Heart left ventricle (tissue), 16 donors: ENCODE data around the gene PPP3R1. TPM values are rescaled to one million over a fixed set of nuclear protein-coding genes. Genes with fewer than 3 reads are reported as not detected.
A peak's percentile ranks its signal among the peaks of the same experiment; 100 is the strongest.

Experiments used
- ATAC-seq, 4 donors: fragments of 200-7000 bp; cut with Tn5 transposase; one replicate each; pipeline ENCODE4 v1.9.1; 2020 to 2022; ENCODE audit warnings: moderate library complexity in 4 of 4, mild to moderate bottlenecking in 3 of 4, moderate number of reproducible peaks in 1 of 4
- DNase-seq, 5 donors: peaks; one replicate each; pipeline ENCODE4 v3.0.0-alpha.2; 2020
- H3K27ac ChIP-seq, 12 donors: fragments of 200-600 bp; sonication (generic) in 4 of 12; one replicate each; pipeline versions ENCODE4 v1.5.0 to v1.8.0; 2016 to 2022; ENCODE audit warnings: mild to moderate bottlenecking in 2 of 12
- H3K27me3 ChIP-seq, 9 donors: fragments of 200-600 bp; sonication (generic) in 2 of 9; one replicate each; pipeline versions ENCODE4 v1.5.1 to v1.8.0; 2016 to 2022; ENCODE audit warnings: mild to moderate bottlenecking in 3 of 9
- H3K36me3 ChIP-seq, 9 donors: fragments of 200-600 bp; sonication (generic) in 2 of 9; one replicate each; pipeline versions ENCODE4 v1.5.0 to v1.8.0; 2018 to 2022; ENCODE audit warnings: mild to moderate bottlenecking in 2 of 9
- H3K4me1 ChIP-seq, 12 donors: fragments of 200-600 bp; sonication (generic) in 4 of 12; one replicate each; pipeline versions ENCODE4 v1.5.0 to v1.8.0; 2016 to 2022; ENCODE audit warnings: mild to moderate bottlenecking in 3 of 12
- H3K4me3 ChIP-seq, 12 donors: fragments of 200-600 bp; sonication (generic) in 4 of 12; one replicate each; pipeline versions ENCODE4 v1.5.0 to v1.8.0; 2017 to 2022; ENCODE audit warnings: mild to moderate bottlenecking in 9 of 12, moderate library complexity in 4 of 12
- H3K9me3 ChIP-seq, 12 donors: fragments of 200-600 bp; sonication (generic) in 4 of 12; one replicate each; pipeline versions ENCODE4 v1.5.0 to v1.8.0; 2016 to 2022; ENCODE audit warnings: mild to moderate bottlenecking in 1 of 12
- POLR2A ChIP-seq, 2 donors: fragments of 450-650 bp; IDR thresholded peaks; one replicate each; pipeline ENCODE4 v1.6.1; 2017; ENCODE audit warnings: antibody characterized with exemption in 2 of 2, mild to moderate bottlenecking in 2 of 2, moderate library complexity in 2 of 2
- WGBS, 4 donors: extraction: QIAGEN DNeasy Blood & Tissue Kit in 2 of 4; methylation state at CpG; one replicate each; pipeline versions ENCODE4 v1.1.5 to v1.1.7; 2013 to 2018; 5-methylcytosine and 5-hydroxymethylcytosine counted together
- intact Hi-C, 10 donors: fragments of 100-400 bp; cut with DNase I; formaldehyde crosslinking; loops; one replicate each; pipeline versions ENCODE4 v1.11.1 to v1.14.2; 2022
- polyA plus RNA-seq, 2 donors: library from polyadenylated mRNA; stranded (reverse); fragments of 200-250 nt; gene quantifications; one replicate each; pipeline ENCODE4 v1.2.3, GENCODE V29; 2013
- total RNA-seq, 9 donors: library from RNA; depleted of rRNA in 2 of 9; stranded (reverse); fragments of >200 nt in 2 of 9; fragmentation: NEBNext Ultra II Directional in 3 of 9; extraction: Animal tissue kit (Norgen Biotek cat#: 25700) in 3 of 9; gene quantifications; one replicate each; pipeline versions ENCODE4 v1.1.0 to v1.2.4, GENCODE V29; 2016 to 2023
- TF ChIP-seq, protein P1 (sequence below), 12 donors: fragments of 200-600 bp; sonication (generic) in 4 of 12; IDR thresholded peaks; one replicate each; pipeline versions ENCODE4 v1.5.0 to v1.8.0; 2018 to 2022; ENCODE audit warnings: antibody characterized with exemption in 12 of 12, mild to moderate bottlenecking in 5 of 12
- donor health status: ischemic (EF 13 %, LVEDD 7.1; RV severe dilation, severe dysfunction).
- donor health status: healthy with polysubstance abuse.
- donor health status: DM: no; HTN: yes; CAD: no.
- donor health status: DM: no; HTN: no; CAD: no.
- donor health status: ischemic (EF 25% LVEDD 6.9; RV normal size, moderate dysfunction).
- donor health status: ischemic (EF 25% LVEDD 5.7; RV mildly dilated, moderate dysfunction).
- donor health status: healthy.
- donor health status: DM: yes; HTN: yes; CAD: no.
- donor health status: ischemic (EF 35%, LVEDD 5.7; RV mildly dilated, moderate dysfunction).
- donor health status: nonischemic (EF 11% LVEDD 7.7; RV severe dilation, severe dysfunction).
- donor health status: DM: yes; HTN: yes; CAD: no.
- donor health status: PGD.
- donor health status: ischemic (EF 29% LVEDD 5.4; RV normal size, mild dysfunction).
- donor health status: nonischemic (EF 23%, LVEDD 6.1; RV moderate dilation, normal function).

The PPP3R1 gene
- total and polyA plus RNA-seq, 11 donors, result 13.4 to 50.9 (median 35.1) TPM

- peak overlapping the region in 1 of 12 donors; percentile 57 for H3K27ac ChIP-seq
- ATAC-seq, result no peak
- intact Hi-C loops, result no loop called here
Measured at GRCh38 chr2:68236876-68237275, 15.5 kb downstream of the PPP3R1 start.

DNA sequence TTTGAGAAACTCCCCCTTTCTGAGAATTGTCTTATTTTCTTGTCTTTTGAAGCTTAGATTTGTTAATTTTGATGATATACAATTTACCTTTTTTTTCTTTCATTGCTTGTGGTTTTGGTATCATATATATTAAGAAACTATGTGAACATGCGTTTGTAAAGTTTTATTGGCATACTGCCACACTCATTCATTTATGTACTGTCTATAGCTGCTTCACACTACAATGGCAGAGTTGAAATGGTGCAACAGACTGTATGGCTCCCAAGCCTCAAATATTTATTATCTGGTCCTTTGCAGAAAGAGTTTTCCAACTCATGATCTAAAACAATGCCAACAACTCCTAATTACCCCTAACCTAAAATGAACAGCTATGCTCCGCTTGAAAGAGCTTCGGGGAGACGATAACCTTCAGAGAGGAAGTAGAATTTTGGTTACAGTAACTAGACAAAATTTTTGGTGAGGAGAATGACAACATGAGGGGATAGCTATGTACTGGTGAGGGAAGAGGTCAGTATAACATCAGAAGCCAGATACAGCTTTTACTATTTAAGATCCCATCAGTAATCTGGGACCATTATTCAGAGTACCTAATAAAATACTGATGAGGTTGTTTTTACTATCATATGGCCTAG is 16.1 kb downstream of the PPP3R1 start:
- Histone ChIP-seq H3K36me3 (no peaks in the 10 kb centered on the region), H3K4me3 (no peak overlapping the region), H3K4me1 (peaks cover 11 to 87% (median 70%) of the 10 kb centered on the region in 12 donors), H3K27me3 (no peaks in the 10 kb centered on the region), H3K9me3 (no peaks in the 10 kb centered on the region), H3K27ac (peak overlapping the region in 1 of 12 donors; percentile 57)
- 31 to 80% (median 59%) methylated on average over 4 of the region's 4 CpGs for WGBS, 4 donors
- no peak for ATAC-seq
- TF ChIP-seq, protein P1, sequence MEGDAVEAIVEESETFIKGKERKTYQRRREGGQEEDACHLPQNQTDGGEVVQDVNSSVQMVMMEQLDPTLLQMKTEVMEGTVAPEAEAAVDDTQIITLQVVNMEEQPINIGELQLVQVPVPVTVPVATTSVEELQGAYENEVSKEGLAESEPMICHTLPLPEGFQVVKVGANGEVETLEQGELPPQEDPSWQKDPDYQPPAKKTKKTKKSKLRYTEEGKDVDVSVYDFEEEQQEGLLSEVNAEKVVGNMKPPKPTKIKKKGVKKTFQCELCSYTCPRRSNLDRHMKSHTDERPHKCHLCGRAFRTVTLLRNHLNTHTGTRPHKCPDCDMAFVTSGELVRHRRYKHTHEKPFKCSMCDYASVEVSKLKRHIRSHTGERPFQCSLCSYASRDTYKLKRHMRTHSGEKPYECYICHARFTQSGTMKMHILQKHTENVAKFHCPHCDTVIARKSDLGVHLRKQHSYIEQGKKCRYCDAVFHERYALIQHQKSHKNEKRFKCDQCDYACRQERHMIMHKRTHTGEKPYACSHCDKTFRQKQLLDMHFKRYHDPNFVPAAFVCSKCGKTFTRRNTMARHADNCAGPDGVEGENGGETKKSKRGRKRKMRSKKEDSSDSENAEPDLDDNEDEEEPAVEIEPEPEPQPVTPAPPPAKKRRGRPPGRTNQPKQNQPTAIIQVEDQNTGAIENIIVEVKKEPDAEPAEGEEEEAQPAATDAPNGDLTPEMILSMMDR (IDR thresholded peaks at IDR 0.05), result no peak
- TF ChIP-seq POLR2A (IDR thresholded peaks at IDR 0.05), result no peak
- no peak for DNase-seq
- intact Hi-C loops, result no loop called here

More at GRCh38 chr2:68236876-68237275, 15.5 kb downstream of the PPP3R1 start:
- no peak for DNase-seq
- Histone ChIP-seq H3K4me3 (no peak overlapping the region), H3K36me3 (peaks cover 0 to 1% (median 0%) of the 10 kb centered on the region in 9 donors), H3K4me1 (peaks cover 5 to 87% (median 69%) of the 10 kb centered on the region in 12 donors), H3K9me3 (no peaks in the 10 kb centered on the region), H3K27me3 (no peaks in the 10 kb centered on the region)
- no peak for TF ChIP-seq POLR2A (IDR thresholded peaks at IDR 0.05)
- TF ChIP-seq, protein P1 (IDR thresholded peaks at IDR 0.05), result no peak

GRCh38 chr2:68235090-68235489 is 17.2 kb downstream of the PPP3R1 start:
- intact Hi-C loops, result no loop called here

GRCh38 chr2:68234405-68234804 is 17.9 kb downstream of the PPP3R1 start:
- ATAC-seq (no peak), DNase-seq (no peak)
- TF ChIP-seq POLR2A (IDR thresholded peaks at IDR 0.05), result no peak
- TF ChIP-seq, protein P1 (IDR thresholded peaks at IDR 0.05), result no peak
- WGBS, 4 donors, result 53 to 57% (median 55%) methylated on average over 4 of the region's 4 CpGs
- Histone ChIP-seq H3K9me3 (no peaks in the 10 kb centered on the region), H3K36me3 (no peaks in the 10 kb centered on the region), H3K27me3 (no peaks in the 10 kb centered on the region), H3K4me3 (no peak overlapping the region), H3K4me1 (peaks cover 7 to 87% (median 67%) of the 10 kb centered on the region in 12 donors), H3K27ac (no peak overlapping the region)
- intact Hi-C loops, result no loop called here

More at GRCh38 chr2:68235090-68235489, 17.2 kb downstream of the PPP3R1 start:
- DNase-seq (no peak), ATAC-seq (no peak)
- 98 to 100% (median 100%) methylated on average over 1 of the region's 1 CpG for WGBS, 4 donors
- Histone ChIP-seq H3K4me3 (no peak overlapping the region), H3K27me3 (no peaks in the 10 kb centered on the region), H3K9me3 (no peaks in the 10 kb centered on the region), H3K36me3 (no peaks in the 10 kb centered on the region), H3K4me1 (peaks cover 7 to 87% (median 71%) of the 10 kb centered on the region in 12 donors), H3K27ac (no peak overlapping the region)
- TF ChIP-seq, protein P1 (IDR thresholded peaks at IDR 0.05), result no peak
- TF ChIP-seq POLR2A (IDR thresholded peaks at IDR 0.05), result no peak
